Adrenal gland (tissue), 5 donors: ENCODE data around the gene GUCY1A1.

Experiments
- POLR2A ChIP-seq, 2 donors: fragments of 450-650 bp; IDR thresholded peaks; one replicate each; pipeline ENCODE4 v1.6.1; 2017; ENCODE audit warnings: antibody characterized with exemption in 2 of 2, mild to moderate bottlenecking in 2 of 2, moderate library complexity in 1 of 2
- TF ChIP-seq, protein P1 (sequence below), 6 experiments: fragments of 450-650 bp in 4 of 6; fragments of 200-600 bp in 2 of 6; sonication (generic) in 1 of 6; IDR thresholded peaks; 1 replicate in 5 of 6; 2 replicates in 1 of 6; pipeline versions ENCODE4 v1.5.1 to v1.8.0; 2016 to 2021; ENCODE audit warnings: antibody characterized with exemption in 6 of 6, mild to moderate bottlenecking in 2 of 6, moderate library complexity in 1 of 6
- donor health status: DM: no; HTN: no; CAD: no.

GRCh38 chr4:155620637-155621036 lies 46.0 kb upstream of the GUCY1A1 start:
- TF ChIP-seq, protein P1, sequence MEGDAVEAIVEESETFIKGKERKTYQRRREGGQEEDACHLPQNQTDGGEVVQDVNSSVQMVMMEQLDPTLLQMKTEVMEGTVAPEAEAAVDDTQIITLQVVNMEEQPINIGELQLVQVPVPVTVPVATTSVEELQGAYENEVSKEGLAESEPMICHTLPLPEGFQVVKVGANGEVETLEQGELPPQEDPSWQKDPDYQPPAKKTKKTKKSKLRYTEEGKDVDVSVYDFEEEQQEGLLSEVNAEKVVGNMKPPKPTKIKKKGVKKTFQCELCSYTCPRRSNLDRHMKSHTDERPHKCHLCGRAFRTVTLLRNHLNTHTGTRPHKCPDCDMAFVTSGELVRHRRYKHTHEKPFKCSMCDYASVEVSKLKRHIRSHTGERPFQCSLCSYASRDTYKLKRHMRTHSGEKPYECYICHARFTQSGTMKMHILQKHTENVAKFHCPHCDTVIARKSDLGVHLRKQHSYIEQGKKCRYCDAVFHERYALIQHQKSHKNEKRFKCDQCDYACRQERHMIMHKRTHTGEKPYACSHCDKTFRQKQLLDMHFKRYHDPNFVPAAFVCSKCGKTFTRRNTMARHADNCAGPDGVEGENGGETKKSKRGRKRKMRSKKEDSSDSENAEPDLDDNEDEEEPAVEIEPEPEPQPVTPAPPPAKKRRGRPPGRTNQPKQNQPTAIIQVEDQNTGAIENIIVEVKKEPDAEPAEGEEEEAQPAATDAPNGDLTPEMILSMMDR (IDR thresholded peaks at IDR 0.05), result no peak
- no peak for TF ChIP-seq POLR2A (IDR thresholded peaks at IDR 0.05)
